Measurements from ENCODE around the gene SPATA21. TPM values are rescaled to one million over a fixed set of nuclear protein-coding genes. Genes with fewer than 3 reads are reported as not detected.

The SPATA21 gene
- total RNA-seq, 2 experiments from 2014 or later, result not detected

Other genes starting within 250 kb of the SPATA21 start
- gene ARHGEF19, start 224.8 kb downstream of the SPATA21 start, total RNA-seq, result 1 to 10 TPM; 4.3 to 5.6 TPM
- gene CPLANE2, start 200.2 kb downstream of the SPATA21 start, total RNA-seq, result 1 to 10 TPM; 5.2 to 5.6 TPM
- gene FBXO42, start 84.9 kb downstream of the SPATA21 start, total RNA-seq, result 10 to 100 TPM; 18.0 to 18.2 TPM
- gene SZRD1, start 70.2 kb downstream of the SPATA21 start, total RNA-seq, result 100 to 1,000 TPM; 133 to 136 TPM
- gene NECAP2, start 3.3 kb upstream of the SPATA21 start, total RNA-seq, result 10 to 100 TPM; 52.1 to 53.7 TPM
- 1,000 to 10,000 TPM; 3,774 to 3,852 TPM for gene RNU1-1, start 76.9 kb upstream of the SPATA21 start, total RNA-seq
- 1 to 10 TPM; 5.4 to 7.0 TPM for gene NBPF1, start 176.1 kb upstream of the SPATA21 start, total RNA-seq
- gene RNU1-3, start 229.5 kb upstream of the SPATA21 start, total RNA-seq, result 1,000 to 10,000 TPM; 3,774 to 3,852 TPM

All from CD8-positive, alpha-beta T cell (primary cell).